ENCODE results near the gene SASH1.

GRCh38 chr6:148383658-148384368, 41.2 kb downstream of the SASH1 start:
- TF ChIP-seq GATA2 (IDR thresholded peaks at IDR 0.05; ENCODE audit: low read depth, low read length) (no peak), GATA3 (IDR thresholded peaks at IDR 0.05; ENCODE audit: low read depth, low read length) (no peak)

Measured in SH-SY5Y (cell line).